ENCODE data around the gene WDFY4.

The WDFY4 gene

DNA sequence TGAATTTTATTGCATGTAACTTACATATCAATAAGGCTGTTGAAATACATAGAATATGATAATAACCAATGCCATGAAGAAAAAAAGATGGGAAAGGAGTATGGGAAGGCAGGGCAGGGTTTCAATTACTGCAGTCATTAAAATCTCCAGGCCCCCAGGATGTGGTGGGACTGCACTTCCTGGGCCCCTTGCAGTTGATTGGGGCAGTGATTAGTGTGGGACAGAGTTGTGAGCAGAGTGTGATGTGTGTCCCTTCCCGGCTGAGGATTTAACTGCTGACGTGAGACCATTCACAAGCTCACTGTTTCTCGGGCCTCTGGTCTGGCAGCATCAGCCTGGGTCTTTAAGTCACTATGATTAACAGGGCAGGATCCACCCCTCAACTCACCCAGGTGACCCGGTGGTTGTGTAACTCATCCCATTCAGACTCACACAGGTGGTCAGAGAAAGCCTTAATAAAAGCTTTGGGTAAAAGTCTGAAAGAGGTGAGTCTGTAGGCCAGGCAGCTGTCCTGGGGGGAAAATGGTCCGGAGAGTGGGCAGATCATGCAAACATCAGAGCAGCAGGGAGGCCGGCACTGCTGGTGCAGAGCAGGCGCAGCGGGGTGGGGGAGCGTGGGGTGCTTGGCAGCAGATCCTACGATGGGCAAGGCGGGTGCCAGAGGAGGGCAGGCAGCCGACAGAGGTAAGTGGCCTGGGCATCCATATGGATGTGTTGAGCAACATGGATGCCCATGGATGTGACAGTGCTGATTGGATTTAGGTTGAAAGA is 36.3 kb upstream of the WDFY4 start:
- Histone ChIP-seq H3K27ac (ENCODE audit: low read depth, low read length) (no peak overlapping the region), H3K27me3 (ENCODE audit: control insufficient read depth, insufficient read depth, low read length) (no peaks in the 10 kb centered on the region), H3K4me1 (ENCODE audit: control insufficient read depth, insufficient read depth, low read length) (no peaks in the 10 kb centered on the region), H3K9ac (ENCODE audit: low read length) (no peak overlapping the region), H3K36me3 (ENCODE audit: control insufficient read depth, insufficient read depth, low read length) (no peaks in the 10 kb centered on the region), H3K4me3 (ENCODE audit: low read length) (no peak overlapping the region)

DNA sequence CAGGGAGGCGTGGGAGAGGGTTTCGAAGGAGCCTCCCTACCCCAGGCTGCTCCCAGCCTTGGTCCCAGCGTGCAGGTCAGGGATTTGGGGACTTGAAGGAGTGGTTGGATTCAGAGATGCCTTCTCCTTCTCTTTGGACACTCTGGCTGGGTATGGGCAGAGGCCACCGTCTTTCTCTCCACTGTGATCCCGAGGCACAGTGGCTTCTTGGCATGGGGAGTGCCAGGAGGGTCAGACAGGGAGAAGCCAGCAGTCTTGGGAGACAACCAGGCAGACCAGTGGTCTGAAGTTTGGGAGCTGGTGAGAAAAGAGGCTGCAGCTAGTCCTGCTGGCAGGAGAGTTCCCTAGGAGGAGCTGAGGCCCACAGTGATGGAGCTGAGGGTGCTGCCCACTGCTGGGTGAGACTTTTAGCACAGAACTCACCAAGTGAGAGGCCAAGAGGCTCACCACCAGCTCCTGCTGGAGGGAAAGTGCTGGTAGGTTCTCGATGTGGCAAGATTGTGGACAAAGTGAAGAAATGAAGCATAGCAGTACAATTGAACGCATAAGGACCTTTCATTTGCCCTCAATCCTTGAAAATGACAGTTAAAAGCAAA is 35.2 kb upstream of the WDFY4 start:
- H3K27me3 ChIP-seq (ENCODE audit: control insufficient read depth, insufficient read depth, low read length), result no peaks in the 10 kb centered on the region
- no peak overlapping the region for H3K4me3 ChIP-seq (ENCODE audit: low read length)
- H3K4me1 ChIP-seq (ENCODE audit: control insufficient read depth, insufficient read depth, low read length), result no peaks in the 10 kb centered on the region
- no peak overlapping the region for H3K27ac ChIP-seq (ENCODE audit: low read depth, low read length)
- no peak overlapping the region for H3K9ac ChIP-seq (ENCODE audit: low read length)
- no peaks in the 10 kb centered on the region for H3K36me3 ChIP-seq (ENCODE audit: control insufficient read depth, insufficient read depth, low read length)

GRCh38 chr10:48651293-48651692 is 33.4 kb upstream of the WDFY4 start:
- H3K4me1 ChIP-seq (ENCODE audit: control insufficient read depth, insufficient read depth, low read length), result peaks cover 3% of the 10 kb centered on the region
- no peak overlapping the region for H3K27ac ChIP-seq (ENCODE audit: low read depth, low read length)
- no peak overlapping the region for H3K4me3 ChIP-seq (ENCODE audit: low read length)
- no peak overlapping the region for H3K9ac ChIP-seq (ENCODE audit: low read length)
- H3K27me3 ChIP-seq (ENCODE audit: control insufficient read depth, insufficient read depth, low read length), result no peaks in the 10 kb centered on the region
- H3K36me3 ChIP-seq (ENCODE audit: control insufficient read depth, insufficient read depth, low read length), result no peaks in the 10 kb centered on the region

GRCh38 chr10:48651839-48652238 is 32.8 kb upstream of the WDFY4 start:
- Histone ChIP-seq H3K27me3 (ENCODE audit: control insufficient read depth, insufficient read depth, low read length) (no peaks in the 10 kb centered on the region), H3K4me3 (ENCODE audit: low read length) (no peak overlapping the region), H3K27ac (ENCODE audit: low read depth, low read length) (no peak overlapping the region), H3K36me3 (ENCODE audit: control insufficient read depth, insufficient read depth, low read length) (no peaks in the 10 kb centered on the region), H3K4me1 (ENCODE audit: control insufficient read depth, insufficient read depth, low read length) (peaks cover 3% of the 10 kb centered on the region), H3K9ac (ENCODE audit: low read length) (no peak overlapping the region)

- H3K27me3 ChIP-seq (ENCODE audit: control insufficient read depth, insufficient read depth, low read length), result no peaks in the 10 kb centered on the region
- H3K36me3 ChIP-seq (ENCODE audit: control insufficient read depth, insufficient read depth, low read length), result no peaks in the 10 kb centered on the region
- no peak overlapping the region for H3K9ac ChIP-seq (ENCODE audit: low read length)
- peaks cover 3% of the 10 kb centered on the region for H3K4me1 ChIP-seq (ENCODE audit: control insufficient read depth, insufficient read depth, low read length)
- no peak overlapping the region for H3K4me3 ChIP-seq (ENCODE audit: low read length)
- H3K27ac ChIP-seq (ENCODE audit: low read depth, low read length), result no peak overlapping the region
These were observed 32.3 kb upstream of the WDFY4 start for GRCh38 chr10:48652344-48652743.

GRCh38 chr10:48653347-48653746 is 31.3 kb upstream of the WDFY4 start:
- H3K36me3 ChIP-seq (ENCODE audit: control insufficient read depth, insufficient read depth, low read length), result no peaks in the 10 kb centered on the region
- H3K4me3 ChIP-seq (ENCODE audit: low read length), result no peak overlapping the region
- H3K4me1 ChIP-seq (ENCODE audit: control insufficient read depth, insufficient read depth, low read length), result peaks cover 3% of the 10 kb centered on the region
- no peak overlapping the region for H3K9ac ChIP-seq (ENCODE audit: low read length)
- no peak overlapping the region for H3K27ac ChIP-seq (ENCODE audit: low read depth, low read length)
- H3K27me3 ChIP-seq (ENCODE audit: control insufficient read depth, insufficient read depth, low read length), result no peaks in the 10 kb centered on the region

GRCh38 chr10:48653944-48654698 is 30.6 kb upstream of the WDFY4 start:
- H3K27me3 ChIP-seq (ENCODE audit: control insufficient read depth, insufficient read depth, low read length), result no peaks in the 10 kb centered on the region
- no peak overlapping the region for H3K4me3 ChIP-seq (ENCODE audit: low read length)
- peaks cover 3% of the 10 kb centered on the region for H3K4me1 ChIP-seq (ENCODE audit: control insufficient read depth, insufficient read depth, low read length)
- no peaks in the 10 kb centered on the region for H3K36me3 ChIP-seq (ENCODE audit: control insufficient read depth, insufficient read depth, low read length)
- H3K27ac ChIP-seq (ENCODE audit: low read depth, low read length), result no peak overlapping the region
- no peak overlapping the region for H3K9ac ChIP-seq (ENCODE audit: low read length)

DNA sequence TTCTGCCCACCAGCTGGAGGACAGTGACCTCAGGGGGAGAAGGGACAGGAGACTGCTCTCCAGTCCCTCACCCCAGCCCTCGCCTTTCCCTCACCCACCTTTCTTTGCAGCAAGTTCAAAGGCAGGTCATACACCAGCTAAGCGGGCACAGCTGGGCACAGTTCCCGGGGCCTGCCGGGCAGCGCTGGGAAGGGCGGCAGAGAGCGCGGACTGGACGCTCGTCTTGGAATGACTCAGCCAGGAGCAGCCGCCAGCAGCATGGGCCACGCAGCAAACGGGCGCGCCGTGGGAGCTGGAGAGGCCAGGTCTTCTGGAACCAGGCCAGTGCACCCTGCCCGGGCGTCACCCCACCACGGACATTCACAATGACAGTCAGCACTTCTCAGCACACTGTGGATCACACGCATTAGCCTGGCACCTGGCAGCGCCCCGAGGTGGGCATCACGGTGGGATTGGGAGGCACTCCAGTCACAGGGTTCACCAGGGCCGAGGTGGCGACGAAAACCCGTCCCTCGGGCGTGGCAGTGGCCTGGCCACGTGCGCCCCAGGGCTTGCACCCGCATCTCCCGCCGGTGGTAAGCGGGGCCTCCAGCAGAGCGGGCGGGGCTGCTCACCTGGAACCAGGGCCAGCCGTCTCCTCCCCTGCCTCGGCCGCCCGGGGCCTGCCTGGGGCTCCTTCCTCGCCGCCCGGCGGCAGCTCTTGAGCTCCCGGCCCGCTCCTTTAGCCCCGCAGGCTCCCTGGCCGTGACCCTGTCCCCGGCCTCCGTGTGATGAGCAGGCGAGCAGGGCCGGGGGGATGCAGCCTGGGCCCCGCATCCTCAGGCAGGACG is 29.0 kb upstream of the WDFY4 start:
- Histone ChIP-seq H3K4me1 (ENCODE audit: control insufficient read depth, insufficient read depth, low read length) (peaks cover 3% of the 10 kb centered on the region), H3K27ac (ENCODE audit: low read depth, low read length) (no peak overlapping the region), H3K9ac (ENCODE audit: low read length) (no peak overlapping the region), H3K27me3 (ENCODE audit: control insufficient read depth, insufficient read depth, low read length) (no peaks in the 10 kb centered on the region), H3K36me3 (ENCODE audit: control insufficient read depth, insufficient read depth, low read length) (no peaks in the 10 kb centered on the region), H3K4me3 (ENCODE audit: low read length) (peak overlapping the region; percentile 69)

DNA sequence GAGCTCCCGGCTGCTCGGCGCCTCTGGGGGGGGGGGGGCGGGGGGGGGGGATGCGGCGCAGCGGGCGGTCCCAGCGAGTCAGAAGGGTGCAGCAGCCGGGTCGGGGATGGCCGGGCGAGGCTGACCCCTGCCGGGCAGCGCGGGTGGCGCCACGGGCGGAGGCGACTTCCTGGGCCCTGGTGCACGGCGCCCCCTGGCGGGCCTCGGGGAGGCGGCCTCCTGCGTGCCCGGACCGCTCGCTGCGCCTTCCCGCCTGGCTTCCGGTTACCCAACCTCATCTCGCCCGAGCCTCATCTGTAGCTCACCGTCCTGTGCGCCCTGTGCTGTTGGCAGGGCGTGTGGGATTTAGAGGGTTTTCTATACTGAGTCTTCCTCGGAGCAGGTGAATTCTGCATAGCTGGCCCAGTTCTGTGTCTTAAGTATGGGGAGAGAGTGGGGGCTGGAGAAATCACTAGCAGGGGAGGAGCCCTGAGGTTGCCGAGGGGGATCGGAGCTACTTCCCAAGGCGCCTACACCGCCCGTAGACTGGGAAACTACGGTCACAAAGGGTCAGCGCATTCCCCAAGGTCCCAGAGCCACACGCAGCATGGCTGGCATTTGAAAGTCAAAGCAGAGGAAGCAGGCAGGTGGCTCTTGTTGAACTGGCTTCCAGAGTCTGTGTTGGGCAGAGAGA is 28.3 kb upstream of the WDFY4 start:
- Histone ChIP-seq H3K4me3 (ENCODE audit: low read length) (peak overlapping the region; percentile 69), H3K27me3 (ENCODE audit: control insufficient read depth, insufficient read depth, low read length) (no peaks in the 10 kb centered on the region), H3K4me1 (ENCODE audit: control insufficient read depth, insufficient read depth, low read length) (peaks cover 3% of the 10 kb centered on the region), H3K36me3 (ENCODE audit: control insufficient read depth, insufficient read depth, low read length) (no peaks in the 10 kb centered on the region), H3K27ac (ENCODE audit: low read depth, low read length) (no peak overlapping the region), H3K9ac (ENCODE audit: low read length) (peak overlapping the region; percentile 13)

DNA sequence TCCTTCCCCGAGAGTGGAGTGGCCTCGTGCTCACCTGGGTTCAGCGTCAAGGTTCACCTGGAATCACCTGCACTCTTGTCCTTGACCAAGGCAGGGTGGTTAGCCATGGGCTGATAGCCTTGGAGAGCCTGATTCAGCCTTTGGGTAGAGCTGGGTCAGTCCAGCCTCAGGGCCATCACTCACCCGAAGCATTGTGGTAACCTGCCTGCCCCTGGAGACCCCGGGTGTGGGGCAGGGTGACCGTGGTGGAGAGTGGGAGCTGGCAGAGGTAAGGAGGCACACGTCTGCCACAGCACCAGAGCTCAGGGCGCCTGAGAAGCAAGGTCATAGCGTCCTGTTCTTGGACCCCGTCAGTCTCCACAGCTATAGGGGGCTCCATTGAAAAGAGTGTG is 27.8 kb upstream of the WDFY4 start:
- H3K4me3 ChIP-seq (ENCODE audit: low read length), result peak overlapping the region; percentile 65
- H3K27me3 ChIP-seq (ENCODE audit: control insufficient read depth, insufficient read depth, low read length), result no peaks in the 10 kb centered on the region
- no peak overlapping the region for H3K27ac ChIP-seq (ENCODE audit: low read depth, low read length)
- no peaks in the 10 kb centered on the region for H3K36me3 ChIP-seq (ENCODE audit: control insufficient read depth, insufficient read depth, low read length)
- H3K4me1 ChIP-seq (ENCODE audit: control insufficient read depth, insufficient read depth, low read length), result peaks cover 3% of the 10 kb centered on the region
- H3K9ac ChIP-seq (ENCODE audit: low read length), result no peak overlapping the region

DNA sequence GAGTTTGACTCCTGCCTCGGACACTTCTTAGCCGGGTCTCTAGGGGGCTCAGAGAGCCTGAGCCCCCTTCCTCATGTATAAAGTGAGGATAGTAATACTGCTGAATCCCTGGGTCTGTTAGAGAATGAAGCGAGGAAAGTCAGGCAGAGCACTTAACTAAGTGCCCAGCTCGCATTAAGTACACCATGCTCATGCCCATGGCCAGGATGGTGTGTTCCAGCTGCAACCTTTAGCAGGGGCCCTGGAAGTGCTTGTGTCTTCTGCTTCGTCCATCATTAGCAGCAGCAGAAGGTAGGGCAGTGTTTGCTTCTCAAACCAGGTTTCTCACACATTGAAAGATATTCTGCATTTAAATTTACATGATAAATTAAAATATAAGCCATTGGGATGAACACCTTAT is 27.3 kb upstream of the WDFY4 start:
- no peaks in the 10 kb centered on the region for H3K36me3 ChIP-seq (ENCODE audit: control insufficient read depth, insufficient read depth, low read length)
- H3K4me3 ChIP-seq (ENCODE audit: low read length), result no peak overlapping the region
- H3K4me1 ChIP-seq (ENCODE audit: control insufficient read depth, insufficient read depth, low read length), result peaks cover 3% of the 10 kb centered on the region
- H3K27ac ChIP-seq (ENCODE audit: low read depth, low read length), result no peak overlapping the region
- H3K27me3 ChIP-seq (ENCODE audit: control insufficient read depth, insufficient read depth, low read length), result no peaks in the 10 kb centered on the region
- no peak overlapping the region for H3K9ac ChIP-seq (ENCODE audit: low read length)
